ENCODE measurements around the gene RIMKLA.

- TF ChIP-seq ZNF234 (CRISPR knock-in tag; conservative IDR thresholded peaks at IDR 0.05), result no peak
- TF ChIP-seq EZH2 (conservative IDR thresholded peaks at IDR 0.05; ENCODE audit: low read depth, low read length), result no peak
- TF ChIP-seq ZNF501 (CRISPR knock-in tag; IDR thresholded peaks at IDR 0.05), result no peak
- TF ChIP-seq SKI (IDR thresholded peaks at IDR 0.05; ENCODE audit: partially characterized antibody), result no peak
- no peak for TF ChIP-seq RFX5 (IDR thresholded peaks at IDR 0.05; ENCODE audit: low read depth, low read length)
- no peak for TF ChIP-seq ELF4 (CRISPR knock-in tag; IDR thresholded peaks at IDR 0.05; ENCODE audit: borderline replicate concordance)
- TF ChIP-seq SSRP1 (CRISPR knock-in tag; IDR thresholded peaks at IDR 0.05), result no peak
- TF ChIP-seq POLR2AphosphoS5 (IDR thresholded peaks at IDR 0.05; ENCODE audit: low read depth, low read length), result no peak
- TF ChIP-seq POLR2A (IDR thresholded peaks at IDR 0.05; ENCODE audit: insufficient read depth in 1 of 2, low read depth in 2 of 2, low read length in 2 of 2), result no peak
Measured at GRCh38 chr1:42392967-42393848, 12.6 kb downstream of the RIMKLA start.

Data from HepG2 (cell line).